SJCRH30 (cell line): ENCODE measurements around the gene LTBP4. TPM values are rescaled to one million over a fixed set of nuclear protein-coding genes. Genes with fewer than 3 reads are reported as not detected.

ENCODE experiments used
- DNase-seq, 2 experiments: peaks; one replicate each; pipeline ENCODE4 v3.0.0-alpha.2; 2015 to 2020
- H3K27ac ChIP-seq: fragments of 250-450 bp; sonication (Bioruptor Pico); 2 replicates; pipeline ENCODE4 v1.5.1; 2020; ENCODE audit warnings: mild to moderate bottlenecking, moderate library complexity
- H3K27me3 ChIP-seq: fragments of 250-450 bp; sonication (Bioruptor Pico); 2 replicates; pipeline ENCODE4 v1.5.1; 2020; ENCODE audit warnings: mild to moderate bottlenecking, moderate library complexity
- H3K36me3 ChIP-seq: fragments of 250-450 bp; sonication (Bioruptor Pico); 2 replicates; pipeline ENCODE4 v1.5.1; 2020; ENCODE audit warnings: mild to moderate bottlenecking, moderate library complexity
- H3K4me1 ChIP-seq: fragments of 250-450 bp; sonication (Bioruptor Pico); 2 replicates; pipeline ENCODE4 v1.5.1; 2020; ENCODE audit warnings: mild to moderate bottlenecking, moderate library complexity
- H3K4me3 ChIP-seq: fragments of 250-450 bp; sonication (Bioruptor Pico); 2 replicates; pipeline ENCODE4 v1.5.1; 2020; ENCODE audit warnings: mild to moderate bottlenecking, moderate library complexity
- H3K9me3 ChIP-seq: fragments of 250-450 bp; sonication (Bioruptor Pico); replicated peaks from 2 replicates; pipeline ENCODE4 v1.5.1; 2020; ENCODE audit warnings: mild to moderate bottlenecking, moderate library complexity
- total RNA-seq: library from RNA; depleted of rRNA; stranded (reverse); fragments of >200 nt; shearing (Covaris generic); gene quantifications from 2 replicates; pipeline ENCODE4 v1.2.3, GENCODE V29; 2014

Gene LTBP4
- total RNA-seq, 1 experiment from 2014 or later = 5.6 TPM

DNA sequence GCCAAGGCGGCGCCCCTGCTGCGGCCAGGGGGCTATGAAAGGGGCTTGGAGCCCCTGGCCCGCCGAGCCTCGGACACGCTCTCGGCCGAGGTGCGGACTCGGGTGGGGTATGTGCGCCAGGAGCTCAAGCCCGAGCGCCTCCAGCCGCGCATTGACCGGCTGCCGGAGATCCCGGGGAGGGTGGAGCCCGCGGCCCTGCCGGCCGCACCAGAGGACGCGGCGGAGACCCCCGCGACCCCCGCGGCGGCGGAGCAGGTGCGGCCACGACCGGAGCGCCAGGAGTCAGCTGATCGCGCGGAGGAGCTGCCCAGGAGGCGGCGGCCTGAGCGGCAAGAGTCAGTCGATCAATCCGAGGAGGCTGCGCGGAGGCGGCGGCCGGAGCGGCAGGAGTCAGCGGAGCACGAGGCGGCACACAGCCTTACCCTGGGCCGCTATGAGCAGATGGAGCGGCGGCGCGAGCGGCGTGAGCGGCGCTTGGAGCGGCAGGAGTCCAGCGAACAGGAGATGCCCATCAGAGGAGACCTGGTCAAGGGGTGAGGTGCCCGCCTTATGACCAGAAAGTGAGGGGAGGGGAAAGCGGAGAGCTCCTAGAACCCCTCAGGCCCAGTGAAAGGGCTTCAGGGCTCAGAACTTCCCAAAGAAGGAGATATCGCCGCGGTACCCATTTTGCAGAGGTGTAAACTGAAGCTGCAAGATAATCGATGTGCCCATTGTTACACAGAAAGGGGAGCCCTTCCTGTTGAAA, 33.2 kb upstream of the LTBP4 start:
- H3K4me3 ChIP-seq = no peak overlapping the region
- no peak overlapping the region for H3K27ac ChIP-seq
- no peak for DNase-seq
- no peaks in the 10 kb centered on the region for H3K36me3 ChIP-seq
- H3K4me1 ChIP-seq = peaks cover 18% of the 10 kb centered on the region
- peaks cover 12% of the 10 kb centered on the region; the same call in 1 of the 2 replicates for H3K27me3 ChIP-seq
- no peaks in the 10 kb centered on the region for H3K9me3 ChIP-seq

DNA sequence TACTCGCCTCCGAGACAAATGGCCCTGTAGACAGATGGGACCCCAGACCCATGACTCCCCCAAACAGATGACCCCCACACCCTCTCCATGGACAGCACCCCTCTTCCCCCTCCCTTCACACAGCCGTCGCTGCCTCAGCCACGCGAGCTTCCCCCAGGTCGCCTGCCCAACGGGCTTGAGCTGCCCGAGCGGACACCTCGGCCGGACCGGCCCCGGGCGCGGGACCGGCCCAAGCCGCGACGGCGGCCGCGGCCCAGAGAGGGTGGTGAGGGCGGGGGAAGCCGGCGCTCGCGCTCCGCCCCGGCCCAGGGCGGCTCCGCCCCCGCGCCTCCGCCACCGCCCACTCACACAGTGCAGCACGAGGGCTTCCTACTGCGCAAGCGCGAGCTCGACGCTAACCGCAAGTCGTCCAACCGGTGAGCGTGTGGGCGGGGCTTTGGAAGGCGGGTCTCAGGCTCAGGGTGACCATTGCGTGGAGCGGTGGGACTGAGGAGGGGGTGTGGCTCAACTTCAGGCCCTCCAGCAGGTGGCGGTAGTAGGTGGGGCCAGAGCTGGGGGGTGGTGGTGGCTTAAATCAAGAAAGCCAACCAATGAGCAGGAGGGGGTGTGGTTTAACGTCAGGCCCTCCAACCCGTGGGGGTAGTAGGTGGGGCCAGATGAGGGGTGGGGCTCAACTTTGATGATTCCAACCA, 30.7 kb upstream of the LTBP4 start:
- peak overlapping the region; percentile 42; the same call in 1 of the 2 replicates for H3K27ac ChIP-seq
- H3K4me1 ChIP-seq = peaks cover 18% of the 10 kb centered on the region
- peak; percentile 100 for DNase-seq
- peaks cover 10% of the 10 kb centered on the region; the same call in 1 of the 2 replicates for H3K27me3 ChIP-seq
- H3K36me3 ChIP-seq = no peaks in the 10 kb centered on the region
- H3K4me3 ChIP-seq = peak overlapping the region; percentile 57
- H3K9me3 ChIP-seq = no peaks in the 10 kb centered on the region

DNA sequence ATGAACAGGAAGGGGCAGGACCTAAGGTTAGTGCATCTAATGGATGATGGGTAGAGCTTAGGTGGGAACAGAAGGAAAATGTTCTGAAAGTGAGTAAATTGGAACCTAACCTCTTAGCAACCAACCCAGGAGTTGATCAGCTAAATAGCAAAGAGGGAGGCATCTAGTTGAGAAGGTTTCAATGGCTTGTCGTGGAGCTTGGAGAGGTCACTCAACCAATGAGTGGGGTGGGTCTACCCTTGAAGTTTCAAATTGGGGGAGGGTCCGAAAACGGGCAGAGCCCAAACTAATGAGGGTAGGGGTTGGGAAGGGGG, 30.2 kb upstream of the LTBP4 start:
- DNase-seq = no peak
- Histone ChIP-seq H3K27me3 (peaks cover 5% of the 10 kb centered on the region; the same call in 1 of the 2 replicates), H3K4me1 (peaks cover 18% of the 10 kb centered on the region), H3K9me3 (no peaks in the 10 kb centered on the region), H3K36me3 (no peaks in the 10 kb centered on the region), H3K27ac (no peak overlapping the region), H3K4me3 (no peak overlapping the region)

- Histone ChIP-seq H3K4me3 (no peak overlapping the region), H3K27ac (no peak overlapping the region), H3K36me3 (no peaks in the 10 kb centered on the region), H3K4me1 (peaks cover 18% of the 10 kb centered on the region), H3K27me3 (no peaks in the 10 kb centered on the region), H3K9me3 (no peaks in the 10 kb centered on the region)
- no peak for DNase-seq
Observed at GRCh38 chr19:40571831-40572495, 29.2 kb upstream of the LTBP4 start.

- H3K4me1 ChIP-seq = peaks cover 6% of the 10 kb centered on the region; the same call in 1 of the 2 replicates
- no peak overlapping the region for H3K4me3 ChIP-seq
- H3K36me3 ChIP-seq = peaks cover 6% of the 10 kb centered on the region; the same call in 1 of the 2 replicates
- no peaks in the 10 kb centered on the region for H3K27me3 ChIP-seq
- no peak overlapping the region for H3K27ac ChIP-seq
- DNase-seq = no peak
- no peaks in the 10 kb centered on the region for H3K9me3 ChIP-seq
Observed at GRCh38 chr19:40575326-40575725, 25.8 kb upstream of the LTBP4 start.

DNA sequence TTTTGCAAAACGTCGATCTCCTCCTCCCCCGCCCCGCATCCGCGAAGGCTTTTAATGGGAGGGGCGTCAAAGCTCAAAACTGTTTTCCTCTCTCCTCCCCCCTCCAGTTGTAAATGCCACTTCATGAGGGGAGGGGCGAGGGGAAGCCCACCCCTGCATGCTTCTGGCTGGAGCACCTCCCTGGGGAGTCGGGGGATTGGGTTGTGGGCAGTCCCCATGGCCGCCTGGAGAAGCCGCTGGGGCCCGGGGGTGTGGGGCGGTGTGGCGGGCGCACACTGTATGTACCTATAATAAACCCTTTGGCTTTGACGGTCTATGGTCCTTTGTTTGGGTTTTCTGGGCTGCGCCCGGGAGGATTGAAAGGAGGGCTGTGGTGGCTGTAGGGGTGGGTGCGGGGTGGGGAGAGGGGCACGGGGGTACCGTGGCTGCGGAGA, 25.0 kb upstream of the LTBP4 start:
- H3K27me3 ChIP-seq = no peaks in the 10 kb centered on the region
- peak overlapping the region; percentile 9; the same call in 1 of the 2 replicates for H3K27ac ChIP-seq
- no peaks in the 10 kb centered on the region for H3K9me3 ChIP-seq
- peaks cover 2% of the 10 kb centered on the region; the same call in 1 of the 2 replicates for H3K4me1 ChIP-seq
- peak; percentile 66 to 72 for DNase-seq
- H3K36me3 ChIP-seq = peaks cover 6% of the 10 kb centered on the region; the same call in 1 of the 2 replicates
- peak overlapping the region; percentile 75 for H3K4me3 ChIP-seq

GRCh38 chr19:40576585-40577451, 24.4 kb upstream of the LTBP4 start, which contains the start of gene SHKBP1:
Gene SHKBP1 (plus strand): TSS chr19:40576873. CDS start chr19:40576900, 27 bp downstream.
- Histone ChIP-seq H3K27me3 (no peaks in the 10 kb centered on the region), H3K4me1 (no peaks in the 10 kb centered on the region), H3K36me3 (peaks cover 6% of the 10 kb centered on the region), H3K27ac (peak within 1 kb of the TSS; percentile 46), H3K9me3 (no peaks in the 10 kb centered on the region), H3K4me3 (peak within 1 kb of the TSS; percentile 75)
- DNase-seq = peak; percentile 97 to 99

GRCh38 chr19:40578442-40578908, 22.7 kb upstream of the LTBP4 start:
- peak; percentile 43 to 70 for DNase-seq

DNA sequence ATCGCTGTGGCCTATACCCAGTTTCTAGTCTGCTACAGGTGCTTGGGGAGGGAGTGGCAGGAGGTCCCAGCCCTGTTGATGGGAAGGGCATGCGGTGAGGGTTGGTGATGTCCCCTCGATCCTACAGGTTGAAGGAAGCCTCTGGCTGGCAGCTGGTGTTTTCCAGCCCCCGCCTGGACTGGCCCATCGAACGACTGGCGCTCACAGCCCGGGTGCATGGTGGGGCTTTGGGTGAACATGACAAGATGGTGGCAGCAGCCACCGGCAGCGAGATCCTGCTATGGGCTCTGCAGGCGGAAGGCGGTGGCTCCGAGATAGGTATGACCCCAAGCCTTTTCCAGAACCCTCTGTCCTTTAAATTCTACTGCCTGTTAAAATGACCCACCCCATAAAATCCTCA, 20.6 kb upstream of the LTBP4 start:
- no peak overlapping the region for H3K4me3 ChIP-seq
- H3K9me3 ChIP-seq = no peaks in the 10 kb centered on the region
- peaks cover 6% of the 10 kb centered on the region for H3K36me3 ChIP-seq
- no peak for DNase-seq
- no peaks in the 10 kb centered on the region for H3K4me1 ChIP-seq
- H3K27ac ChIP-seq = no peak overlapping the region
- no peaks in the 10 kb centered on the region for H3K27me3 ChIP-seq

More at GRCh38 chr19:40578442-40578908, 22.7 kb upstream of the LTBP4 start:
- Histone ChIP-seq H3K4me1 (no peaks in the 10 kb centered on the region), H3K9me3 (no peaks in the 10 kb centered on the region), H3K4me3 (no peak overlapping the region), H3K27me3 (no peaks in the 10 kb centered on the region), H3K27ac (no peak overlapping the region), H3K36me3 (peaks cover 6% of the 10 kb centered on the region)

DNA sequence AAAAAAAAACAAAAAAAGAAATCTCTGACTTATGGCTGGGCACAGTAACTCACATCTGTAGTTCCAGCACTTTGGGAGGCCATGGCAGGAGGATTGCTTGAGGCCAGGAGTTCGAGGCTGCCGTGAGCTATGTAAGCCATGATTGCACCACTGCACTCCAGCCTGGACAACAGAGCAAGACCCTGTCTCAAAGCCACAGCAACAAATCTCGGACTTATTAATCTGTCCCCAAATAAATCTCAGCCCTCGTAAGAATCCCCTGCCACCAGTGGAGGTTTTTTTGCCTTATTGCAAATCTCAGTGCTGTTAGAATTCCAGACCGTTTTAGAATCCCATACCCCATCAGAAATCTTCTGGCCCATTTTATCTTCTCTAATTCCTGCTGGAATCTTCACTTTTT, 19.6 kb upstream of the LTBP4 start:
- Histone ChIP-seq H3K27me3 (no peaks in the 10 kb centered on the region), H3K27ac (no peak overlapping the region), H3K9me3 (no peaks in the 10 kb centered on the region), H3K4me1 (no peaks in the 10 kb centered on the region), H3K4me3 (no peak overlapping the region), H3K36me3 (peaks cover 6% of the 10 kb centered on the region)
- no peak for DNase-seq

- no peaks in the 10 kb centered on the region for H3K4me1 ChIP-seq
- peaks cover 12% of the 10 kb centered on the region for H3K36me3 ChIP-seq
Observed at GRCh38 chr19:40582467-40582866, 18.7 kb upstream of the LTBP4 start.

GRCh38 chr19:40583283-40583682, 17.9 kb upstream of the LTBP4 start:
- no peak overlapping the region for H3K4me3 ChIP-seq
- no peaks in the 10 kb centered on the region for H3K4me1 ChIP-seq
- peaks cover 12% of the 10 kb centered on the region for H3K36me3 ChIP-seq
- no peaks in the 10 kb centered on the region for H3K9me3 ChIP-seq
- no peak overlapping the region for H3K27ac ChIP-seq
- H3K27me3 ChIP-seq = no peaks in the 10 kb centered on the region
- DNase-seq = no peak

More at GRCh38 chr19:40582467-40582866, 18.7 kb upstream of the LTBP4 start:
- H3K4me3 ChIP-seq = no peak overlapping the region
- no peak overlapping the region for H3K27ac ChIP-seq
- H3K9me3 ChIP-seq = no peaks in the 10 kb centered on the region
- no peak for DNase-seq
- no peaks in the 10 kb centered on the region for H3K27me3 ChIP-seq

DNA sequence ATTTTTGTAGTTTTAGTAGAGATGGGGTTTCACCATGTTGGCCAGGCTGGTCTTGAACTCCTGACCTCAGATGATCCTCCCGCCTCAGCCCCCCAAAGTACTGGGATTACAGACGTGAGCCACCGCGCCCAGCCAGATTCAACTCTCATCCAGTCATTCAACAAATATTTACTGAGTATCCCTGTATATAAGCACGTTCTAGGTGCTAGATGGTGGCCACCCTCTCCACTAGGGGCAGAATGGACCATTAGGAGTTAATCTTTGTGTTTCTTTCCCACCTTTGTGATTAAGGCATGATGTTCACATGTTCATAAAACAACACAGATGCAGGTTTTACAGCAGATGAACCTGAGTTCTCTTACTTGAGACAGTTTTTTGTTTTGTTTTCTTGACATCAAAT, 17.2 kb upstream of the LTBP4 start:
- H3K36me3 ChIP-seq = peaks cover 6% of the 10 kb centered on the region
- no peak for DNase-seq
- H3K27me3 ChIP-seq = no peaks in the 10 kb centered on the region
- no peak overlapping the region for H3K27ac ChIP-seq
- H3K4me3 ChIP-seq = no peak overlapping the region
- H3K9me3 ChIP-seq = no peaks in the 10 kb centered on the region
- H3K4me1 ChIP-seq = no peaks in the 10 kb centered on the region
